NCI-H146 (cell line): ENCODE results near the gene FSIP1.

Experiments
- DNase-seq: peaks from one replicate; lab custom pipeline; 2025; lab: John Stamatoyannopoulos, UW

The FSIP1 gene

DNA sequence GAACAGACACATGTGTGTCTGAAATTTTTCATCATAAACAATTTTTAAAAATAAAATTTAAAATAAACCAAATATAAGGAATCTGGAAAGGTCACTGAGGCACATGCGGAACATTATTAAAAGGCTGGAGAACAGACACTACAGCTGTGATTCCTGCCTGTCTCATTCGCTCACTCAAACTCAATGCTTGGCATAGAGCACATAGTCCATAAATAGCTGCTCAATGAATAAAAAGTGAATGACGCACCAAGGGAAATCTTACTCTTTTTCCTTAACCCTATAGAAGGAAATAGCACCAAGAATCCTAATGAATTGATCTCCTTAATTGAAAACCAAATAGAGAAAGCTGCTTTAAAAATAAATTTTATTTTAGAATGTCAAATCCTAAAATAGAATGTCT, 98.4 kb downstream of the FSIP1 start:
- DNase-seq: no peak

DNA sequence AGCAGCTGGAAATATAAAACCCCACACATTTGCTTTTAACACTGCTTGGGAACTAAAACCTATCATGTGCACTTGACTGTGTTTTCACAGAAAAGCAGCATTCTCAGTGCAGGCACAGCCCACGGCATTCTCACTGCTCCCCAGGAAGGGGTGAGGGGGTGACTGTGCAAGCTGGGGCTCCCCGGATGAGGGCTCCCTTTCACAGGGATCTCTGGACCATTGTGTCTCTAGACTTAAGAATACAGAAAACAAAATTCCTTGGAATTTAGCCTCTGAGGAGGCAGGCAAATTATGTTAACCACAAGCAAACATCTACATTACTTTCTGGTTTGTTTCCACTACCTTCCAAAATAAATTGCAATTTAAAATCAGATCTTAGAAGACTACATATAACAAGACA, 100.3 kb downstream of the FSIP1 start:
- DNase-seq: no peak

DNA sequence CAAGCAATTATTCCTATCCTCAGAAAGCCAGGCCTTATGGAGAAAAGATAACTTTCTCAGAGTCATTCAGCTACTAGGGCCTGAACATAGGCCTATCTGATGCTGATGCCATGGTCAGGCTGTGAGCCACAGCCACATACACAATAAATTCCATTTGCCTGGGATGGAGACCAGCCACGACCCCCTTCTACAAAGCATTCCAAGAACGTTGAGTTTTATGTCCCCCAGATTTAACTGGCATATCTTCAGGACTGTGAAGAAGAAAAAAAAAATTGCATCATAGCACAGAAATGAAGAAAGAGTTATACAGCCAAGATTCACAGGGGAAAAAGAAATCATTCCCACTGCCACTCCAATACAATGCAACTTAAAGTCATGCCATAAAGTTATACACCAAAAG, 101.8 kb downstream of the FSIP1 start:
- no peak for DNase-seq

DNA sequence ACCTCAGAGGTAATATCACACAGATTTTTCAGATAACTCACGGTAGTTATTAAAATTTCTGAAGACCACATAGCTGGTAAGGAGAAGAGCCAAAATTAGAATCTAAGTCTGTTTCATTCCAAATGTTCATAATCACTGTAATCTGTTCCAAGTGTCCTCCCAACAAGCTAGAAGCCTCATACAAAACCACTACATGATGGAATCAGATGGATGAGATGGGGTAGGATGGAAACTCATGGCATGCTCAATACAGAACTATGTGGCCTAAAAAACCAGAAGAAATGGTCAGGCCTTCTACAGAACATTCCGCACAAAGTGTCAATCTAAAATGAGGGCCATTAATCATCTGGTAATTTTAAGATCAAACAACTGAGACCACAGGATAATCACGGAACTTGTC, 110.0 kb downstream of the FSIP1 start:
- no peak for DNase-seq

DNA sequence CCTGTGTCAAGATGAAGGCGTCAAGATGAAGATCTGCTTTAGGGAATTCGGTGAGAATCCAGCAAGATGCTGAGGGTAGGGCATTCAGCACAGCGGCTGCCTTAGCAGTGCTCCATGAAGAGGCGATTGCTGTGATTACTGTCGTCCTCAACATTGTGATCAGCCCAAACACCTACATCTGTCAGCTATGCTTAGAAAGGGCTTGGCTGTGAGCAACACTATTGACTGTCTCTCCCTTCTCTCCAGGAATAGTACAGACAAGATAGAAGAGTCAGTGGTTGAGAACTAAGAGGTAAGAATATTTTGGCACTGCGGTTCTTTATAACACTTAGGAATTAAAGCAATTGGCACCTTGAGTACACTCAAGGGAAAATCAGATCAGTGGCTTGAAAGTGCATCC, 110.5 kb downstream of the FSIP1 start:
- no peak for DNase-seq

DNA sequence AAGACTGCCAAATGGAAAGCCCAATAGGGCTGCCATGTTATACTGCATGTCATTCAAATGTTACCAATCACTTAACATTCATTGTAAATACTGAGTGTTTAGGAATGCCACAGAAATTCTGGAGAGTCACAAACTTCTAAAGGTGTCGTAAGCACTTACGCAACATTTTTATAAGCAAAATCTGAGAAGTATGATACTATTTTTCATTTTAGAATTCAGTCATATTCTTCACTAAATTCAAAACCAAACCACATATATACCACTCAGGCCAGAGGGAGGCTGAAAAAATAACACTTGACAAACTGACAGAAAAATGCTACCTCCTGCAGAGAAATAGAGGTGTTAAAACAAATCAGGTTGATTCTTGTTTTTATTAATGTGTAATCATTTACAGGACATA, 112.0 kb downstream of the FSIP1 start:
- no peak for DNase-seq

DNA sequence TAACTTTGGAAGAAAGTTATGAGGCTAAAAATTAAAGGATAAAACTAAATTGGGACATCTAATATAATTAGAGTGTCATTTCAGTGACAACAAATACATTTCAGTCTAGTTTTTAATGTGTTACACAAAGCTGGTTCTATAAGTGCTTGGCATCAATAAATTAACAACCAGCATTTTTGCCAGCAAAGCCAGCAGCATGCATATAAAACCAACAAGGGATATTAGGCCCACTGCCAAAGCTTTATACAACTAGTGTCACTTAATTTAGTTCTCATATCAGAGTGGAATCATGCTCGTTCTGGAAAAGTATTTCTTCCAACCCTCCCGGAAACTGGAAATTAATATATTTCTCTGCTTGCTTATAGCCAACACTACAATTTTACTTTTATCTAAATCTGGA, 113.0 kb downstream of the FSIP1 start:
- DNase-seq: no peak

DNA sequence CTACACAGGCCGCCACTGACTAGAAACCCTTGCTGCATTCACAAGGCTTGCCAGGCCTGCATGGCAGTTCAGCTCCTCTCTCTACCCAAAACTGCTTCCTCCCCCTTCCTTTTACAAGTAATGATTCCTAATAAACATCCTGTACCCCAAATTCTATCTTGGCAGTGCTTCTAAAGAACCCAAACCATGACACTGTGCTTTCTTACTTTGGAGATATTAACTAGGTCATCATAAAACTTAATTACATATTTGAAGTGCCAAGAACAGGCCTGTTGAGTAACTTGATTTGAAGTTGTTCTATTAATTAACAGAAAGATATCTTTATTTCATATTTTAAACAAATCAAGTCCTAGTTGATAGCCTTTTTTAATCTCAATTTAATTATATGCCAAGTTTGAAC, 113.4 kb downstream of the FSIP1 start:
- no peak for DNase-seq

DNA sequence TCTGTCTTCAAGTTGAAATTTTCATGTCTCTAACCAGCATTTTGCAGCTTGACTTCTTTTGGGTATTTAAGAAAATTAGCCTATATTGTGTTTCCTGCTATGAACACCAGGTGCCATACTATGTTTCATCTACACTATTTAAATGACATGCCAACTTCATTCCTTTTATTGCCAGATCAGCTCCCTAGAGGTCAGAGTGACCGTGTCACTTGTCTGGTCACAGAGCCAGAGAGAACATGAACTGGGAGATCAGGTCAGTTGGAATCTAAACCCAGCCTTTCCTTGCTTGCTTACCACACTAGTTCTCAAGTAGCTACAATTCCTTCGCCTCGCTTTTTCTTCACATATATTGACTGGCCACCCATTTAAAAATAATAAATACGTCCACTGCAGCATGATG, 114.2 kb downstream of the FSIP1 start:
- DNase-seq: no peak

DNA sequence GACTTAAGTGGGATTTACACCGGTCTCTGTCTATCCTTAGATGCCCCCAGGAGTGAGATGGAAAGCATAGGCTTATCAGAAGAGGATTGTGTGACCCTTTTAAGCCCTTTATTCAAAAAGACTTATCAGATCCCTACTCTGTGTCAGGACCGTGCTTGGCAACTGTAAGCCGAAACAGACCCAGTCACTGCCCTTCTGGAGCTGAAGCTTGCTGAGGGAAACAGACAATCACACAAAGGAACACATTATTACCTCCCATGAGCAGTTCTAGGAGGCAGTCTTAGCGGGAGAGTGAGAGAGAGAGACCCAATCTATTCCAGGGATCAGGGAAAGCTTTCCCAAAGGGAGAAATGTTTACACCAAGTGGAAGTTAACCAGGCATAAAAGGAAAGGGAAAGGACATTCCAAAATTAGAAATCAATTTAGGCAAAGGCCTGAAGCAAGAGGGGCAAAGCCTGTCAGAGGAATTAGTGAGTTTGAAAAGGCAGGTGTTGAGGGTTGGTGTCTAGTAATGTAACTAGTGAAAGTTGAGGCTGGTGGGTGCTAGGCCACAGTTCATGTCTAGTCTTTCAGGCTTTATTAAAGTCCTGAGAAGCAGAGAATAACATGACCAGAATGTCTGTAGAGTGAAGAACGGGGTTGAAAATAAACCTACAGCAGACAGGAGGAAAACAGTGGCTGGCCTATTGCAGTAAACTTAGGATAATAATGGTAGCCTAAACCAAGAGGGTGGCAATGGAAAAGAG, 115.1 kb downstream of the FSIP1 start:
- no peak for DNase-seq

DNA sequence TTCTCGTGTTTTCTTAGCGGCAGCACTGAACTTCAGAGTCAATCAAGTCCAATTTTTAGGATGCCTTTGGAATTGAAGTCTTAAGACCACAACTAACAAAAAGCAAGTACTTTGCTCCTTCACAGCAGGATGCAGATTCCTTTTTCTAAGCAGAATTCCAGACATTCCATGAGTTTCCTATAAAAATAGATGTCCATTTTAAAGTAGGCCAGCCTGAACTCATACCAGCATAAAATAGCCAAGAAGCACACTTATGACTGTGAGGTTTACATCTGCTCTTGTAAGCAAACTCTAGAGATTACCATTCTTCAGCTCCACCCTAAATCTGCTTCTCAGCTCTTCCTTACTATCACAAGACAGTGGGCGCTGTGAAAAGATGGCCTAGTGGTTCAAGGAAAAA, 116.0 kb downstream of the FSIP1 start:
- DNase-seq: no peak

DNA sequence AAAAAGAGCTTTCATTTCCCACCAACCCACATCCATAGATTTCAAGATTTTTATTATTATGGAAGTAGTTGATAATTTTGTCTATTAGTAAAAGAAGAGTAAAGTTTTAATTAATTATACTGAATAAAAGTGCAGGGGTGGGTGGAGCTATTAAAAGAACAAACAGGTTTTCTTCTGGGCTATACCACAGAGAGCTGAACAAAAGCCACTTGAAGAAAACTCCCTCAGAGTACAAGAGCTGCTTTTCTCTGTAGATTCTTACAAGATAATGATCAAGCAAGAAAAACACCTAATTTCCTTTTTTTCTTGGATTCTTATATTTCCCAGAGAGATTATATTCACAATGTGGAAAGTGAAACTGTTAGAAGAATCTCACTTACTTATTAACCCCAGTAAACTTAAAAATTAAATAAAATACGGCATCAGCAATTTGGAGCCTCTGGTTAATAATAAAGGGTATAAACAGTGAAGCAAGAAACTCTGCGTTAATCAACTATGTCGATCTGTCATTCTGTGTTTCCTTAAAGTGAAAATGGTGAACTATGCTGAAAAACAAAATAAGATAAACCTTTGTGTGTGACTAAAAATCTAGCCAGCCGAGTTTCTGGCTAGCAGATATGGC, 116.9 kb downstream of the FSIP1 start:
- DNase-seq: no peak

DNA sequence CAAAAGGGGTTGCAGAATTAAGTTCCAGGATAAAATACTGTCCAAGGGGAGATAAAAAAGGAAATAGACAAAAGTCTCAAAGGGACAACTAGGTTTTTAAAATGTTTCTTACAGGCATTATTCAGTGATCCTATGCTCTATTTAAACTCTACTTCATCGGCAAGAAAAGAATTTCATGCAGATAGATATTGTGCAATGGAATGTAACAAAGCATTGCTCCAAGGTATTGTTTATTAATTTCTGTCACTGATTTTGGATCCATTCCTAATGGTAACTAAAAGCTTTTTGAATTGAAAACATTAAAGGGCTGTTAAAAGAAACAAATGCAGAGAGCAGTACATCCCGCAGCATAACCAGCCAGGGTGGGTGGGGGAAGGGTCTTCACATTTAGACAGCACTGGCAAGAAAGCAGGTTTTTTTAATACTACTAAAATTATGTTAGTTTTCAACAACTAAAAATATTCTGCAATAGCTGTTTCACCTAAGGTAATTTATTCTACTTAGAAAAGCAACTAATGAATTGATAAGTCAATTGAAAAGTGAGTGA, 118.9 kb downstream of the FSIP1 start:
- no peak for DNase-seq

DNA sequence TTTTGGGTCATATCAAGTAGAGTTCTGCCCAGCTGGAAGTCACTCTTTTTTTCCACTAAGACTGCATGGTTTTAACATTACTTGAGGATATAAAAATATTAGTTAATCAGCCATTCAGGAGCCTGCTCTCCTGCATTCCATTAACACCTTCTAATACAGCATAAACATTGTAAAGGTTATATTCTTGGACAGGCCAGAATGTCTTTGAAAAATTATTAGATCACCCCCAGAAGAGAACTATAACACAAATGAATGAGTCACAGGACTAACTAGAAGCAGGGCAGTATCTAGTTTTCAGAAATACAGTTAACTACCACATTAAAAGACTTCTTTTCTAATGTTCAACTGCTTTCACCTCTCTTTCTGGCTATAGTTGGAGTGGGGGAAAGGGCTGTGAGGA, 120.9 kb downstream of the FSIP1 start:
- no peak for DNase-seq

DNA sequence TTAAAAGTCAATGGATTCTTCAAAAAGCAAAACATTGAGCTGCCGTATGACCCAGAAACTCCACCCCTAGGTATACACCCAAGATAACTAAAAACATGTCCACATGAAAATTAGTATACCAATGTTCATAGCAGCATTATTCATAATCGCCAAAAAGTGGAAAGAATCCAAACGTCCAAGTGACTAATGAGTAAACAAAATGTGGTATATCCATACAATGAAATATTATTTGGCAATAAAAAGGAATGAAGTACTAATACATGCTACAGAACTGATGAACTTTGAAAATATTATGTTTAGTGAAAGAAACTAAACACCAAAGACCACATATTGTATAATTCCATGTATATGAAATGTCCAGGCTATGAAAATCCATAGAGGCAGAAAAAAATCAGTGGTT, 123.9 kb downstream of the FSIP1 start:
- DNase-seq: no peak

DNA sequence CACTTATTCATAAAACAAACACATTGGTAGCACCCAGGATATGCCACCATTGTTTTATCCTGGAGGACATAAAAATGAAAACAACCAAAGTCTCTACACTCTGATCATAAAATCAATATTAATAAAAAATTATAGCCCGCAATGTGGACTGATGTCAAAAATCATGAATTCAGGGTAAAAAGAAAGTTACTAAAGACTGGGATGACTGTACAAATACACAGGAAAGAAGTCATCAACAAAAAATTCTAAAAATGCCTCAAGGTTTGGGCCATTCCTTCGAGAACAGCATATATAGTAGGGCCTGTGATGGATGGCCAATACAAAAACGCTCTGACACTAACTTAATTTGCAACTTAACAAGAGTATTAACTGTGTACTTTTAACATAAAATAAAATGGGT, 125.0 kb downstream of the FSIP1 start:
- no peak for DNase-seq

DNA sequence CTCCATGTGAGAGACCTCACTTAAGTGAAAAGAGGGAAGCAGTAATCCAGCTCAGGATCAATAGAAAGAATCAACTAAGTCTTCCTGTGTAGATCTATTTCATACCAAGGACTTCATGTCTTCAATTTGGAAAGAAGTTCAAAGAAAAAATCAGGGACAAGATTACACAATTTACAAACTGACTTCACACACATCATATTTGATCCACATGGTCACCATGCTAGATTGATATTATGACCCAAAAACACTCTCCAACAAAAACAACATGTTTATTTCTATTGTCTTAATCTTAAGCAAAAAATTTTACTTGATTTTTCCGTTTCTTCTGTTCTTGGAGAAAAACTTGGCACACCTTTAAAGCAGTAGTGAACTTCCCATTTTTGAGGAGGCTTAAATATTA, 125.5 kb downstream of the FSIP1 start:
- DNase-seq: no peak

DNA sequence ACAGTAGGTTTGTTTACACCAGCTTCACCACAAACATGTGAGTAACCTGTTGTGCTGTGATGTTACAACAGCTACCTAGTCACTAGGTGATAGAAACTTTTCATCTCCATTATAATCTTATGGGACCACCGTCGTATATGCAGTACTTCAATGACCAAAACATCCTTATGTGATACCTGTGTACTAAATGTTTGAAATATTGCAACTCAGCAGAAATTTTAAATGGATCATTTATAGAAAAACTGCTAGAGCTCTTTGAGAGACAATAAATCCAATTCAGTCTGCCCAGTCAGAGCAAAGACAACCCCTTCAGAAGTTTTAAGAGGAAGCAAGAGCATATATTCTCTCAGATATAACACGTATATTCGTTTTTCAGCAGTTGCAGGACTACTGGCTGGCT, 128.3 kb downstream of the FSIP1 start:
- no peak for DNase-seq

DNA sequence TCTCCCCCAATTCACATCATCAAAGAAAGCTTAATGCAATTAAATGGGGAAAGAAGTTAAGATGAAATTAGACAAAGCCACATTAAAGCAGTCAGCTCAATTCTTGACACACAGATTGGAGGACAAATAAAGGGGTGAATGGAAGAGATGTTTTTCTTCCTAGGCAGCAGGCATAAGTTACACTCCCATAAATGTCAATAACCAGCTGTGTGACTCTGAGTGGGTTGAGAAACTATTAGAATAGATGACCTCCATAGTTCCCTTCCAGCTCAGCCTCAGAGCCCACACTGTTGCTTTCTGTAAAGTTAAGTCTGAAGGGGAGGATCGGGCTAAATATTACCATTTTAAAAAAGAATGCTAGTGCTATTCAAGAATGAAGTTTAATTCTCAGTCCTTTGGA, 130.8 kb downstream of the FSIP1 start:
- DNase-seq: no peak

DNA sequence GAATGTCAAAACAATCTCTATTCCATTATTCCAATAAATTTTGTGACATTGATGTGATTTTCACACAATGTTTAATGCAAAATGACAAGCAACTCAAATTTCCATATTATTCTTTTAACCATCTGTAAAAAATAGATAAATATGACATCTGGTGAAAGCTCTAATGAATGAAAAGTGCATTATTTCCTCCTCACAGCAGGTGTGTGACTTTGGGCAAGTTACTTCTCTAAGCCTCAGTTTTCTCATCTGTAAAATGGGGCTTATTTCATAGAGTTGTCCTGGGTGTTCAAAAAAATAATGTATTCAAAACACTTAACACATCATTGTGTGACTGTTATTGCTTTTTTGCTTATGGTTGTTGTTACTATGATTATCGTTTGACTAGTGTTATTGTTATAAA, 131.3 kb downstream of the FSIP1 start:
- no peak for DNase-seq

DNA sequence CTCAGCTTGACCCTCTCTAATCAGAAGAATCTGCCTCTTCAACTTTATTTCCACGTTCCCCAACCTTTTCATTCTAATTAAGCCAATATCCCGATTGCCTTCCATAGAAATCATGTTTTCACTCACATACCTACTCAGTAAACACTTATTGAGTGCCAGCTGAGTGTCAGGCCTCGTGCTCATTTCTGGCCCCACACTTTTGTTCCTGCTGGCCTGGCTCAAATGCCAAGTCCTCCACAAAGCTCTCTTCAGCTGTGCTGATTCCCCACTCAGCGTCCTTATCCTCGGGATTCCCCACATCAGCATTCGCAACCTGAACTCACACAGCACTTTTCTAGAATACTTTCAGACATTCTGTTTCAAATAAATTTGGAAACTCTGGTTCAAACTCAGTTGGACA, 132.9 kb downstream of the FSIP1 start:
- DNase-seq: no peak

DNA sequence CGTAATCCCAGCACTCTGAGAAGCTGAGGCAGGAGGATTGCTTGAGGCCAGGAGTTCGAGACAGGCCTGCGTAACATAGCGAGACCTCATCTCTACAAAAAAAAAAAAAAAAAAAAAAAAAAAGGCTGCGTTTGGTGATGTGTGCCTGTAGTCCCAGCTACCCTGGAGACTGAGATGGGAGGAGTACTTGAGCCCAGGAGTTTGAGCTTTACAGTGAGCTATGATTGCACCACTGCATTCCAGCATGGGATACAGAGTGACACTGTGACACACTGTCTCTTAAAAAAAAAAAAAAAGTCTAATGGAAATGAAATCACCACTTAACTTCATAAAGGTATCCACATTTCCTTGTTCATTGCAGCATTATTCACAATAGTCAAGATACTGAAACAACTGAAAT, 136.2 kb downstream of the FSIP1 start:
- DNase-seq: no peak

DNA sequence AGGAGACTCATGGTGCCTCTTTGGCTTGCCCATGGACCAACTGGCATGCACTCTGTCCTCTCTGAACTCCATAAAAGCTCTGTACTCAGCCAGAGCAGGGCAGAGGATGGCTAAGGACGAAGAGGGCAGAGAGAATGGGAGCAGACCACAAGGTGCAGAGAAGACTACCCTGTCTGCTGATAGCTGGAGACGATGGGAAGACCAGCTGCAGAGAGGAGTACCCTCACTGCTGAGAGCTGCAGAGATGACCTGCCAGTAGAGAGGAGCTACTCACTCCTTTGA, 136.7 kb downstream of the FSIP1 start:
- DNase-seq: no peak
